ENCODE results near the gene UROD.

Gene UROD

DNA sequence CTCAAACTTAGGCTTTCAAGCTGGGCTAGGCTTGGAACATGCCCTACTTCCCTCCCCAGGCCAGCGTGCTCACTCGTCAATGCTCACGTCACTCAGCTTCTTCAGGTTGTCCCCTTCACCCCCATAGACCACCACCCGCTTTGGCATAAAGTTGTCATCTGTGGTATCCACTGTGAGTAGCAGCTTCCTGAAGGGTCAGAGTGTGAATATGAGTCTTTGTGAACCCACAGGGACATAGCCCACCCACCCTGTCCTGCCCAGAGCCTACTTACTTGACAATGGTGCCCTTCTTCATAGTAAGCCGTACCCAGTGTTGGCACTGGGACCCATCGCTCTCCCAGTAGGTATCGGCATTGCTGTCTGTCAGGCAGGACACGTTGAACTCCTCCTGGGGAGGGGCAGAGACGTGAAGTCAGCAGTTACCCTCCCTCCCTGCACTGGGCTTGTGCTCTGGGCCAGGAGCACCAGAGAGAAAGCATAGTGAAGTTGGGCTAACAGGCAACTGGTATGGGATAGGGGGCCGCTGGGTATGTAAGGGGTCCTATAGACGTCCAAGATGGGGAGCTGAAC lies 2.7 kb upstream of the UROD start:
- no peak for DNase-seq

DNA sequence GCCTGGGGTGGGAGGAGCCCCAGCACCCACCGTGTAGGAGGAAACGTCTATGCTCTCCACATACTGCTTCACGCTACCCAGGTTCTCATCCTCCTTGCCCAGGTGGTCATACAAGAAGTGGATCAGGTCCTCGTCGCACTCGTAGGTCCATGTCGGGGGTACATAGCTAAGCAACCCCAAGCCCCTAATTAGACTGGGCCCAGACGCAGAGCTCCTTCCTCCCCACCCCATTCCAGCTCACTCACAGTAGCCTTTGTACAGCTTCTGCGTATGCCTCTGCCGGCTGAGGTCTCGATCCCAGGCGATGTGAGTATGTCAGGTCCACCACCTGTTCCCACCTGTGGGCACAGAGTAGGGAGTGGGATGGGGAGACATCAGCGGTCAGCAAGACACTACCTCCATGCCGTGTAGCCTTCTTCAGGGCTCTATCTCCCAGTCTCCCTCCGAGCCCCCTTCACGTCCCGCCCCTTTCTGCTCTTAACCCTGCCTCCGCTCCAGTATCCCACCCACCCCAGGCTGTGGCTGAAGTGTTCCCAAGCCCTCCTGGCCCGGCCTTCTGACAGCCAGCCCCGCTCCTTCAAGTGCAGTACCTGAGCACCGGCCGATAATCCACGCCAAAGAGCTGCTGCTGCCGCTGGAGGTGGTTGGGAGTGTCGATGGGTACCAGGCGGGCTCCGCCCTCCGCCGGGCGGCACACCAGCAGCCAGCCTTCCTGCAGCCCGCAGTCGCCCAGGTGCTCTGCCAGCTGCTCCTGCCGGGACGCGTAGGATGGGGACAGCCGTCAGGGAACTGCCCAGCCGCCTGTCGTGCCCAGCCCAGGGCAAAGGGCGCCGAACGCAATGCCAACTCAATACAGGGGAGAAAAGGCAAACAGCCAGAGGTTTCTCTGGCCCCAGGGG lies 1.8 kb upstream of the UROD start:
- DNase-seq, result no peak

DNA sequence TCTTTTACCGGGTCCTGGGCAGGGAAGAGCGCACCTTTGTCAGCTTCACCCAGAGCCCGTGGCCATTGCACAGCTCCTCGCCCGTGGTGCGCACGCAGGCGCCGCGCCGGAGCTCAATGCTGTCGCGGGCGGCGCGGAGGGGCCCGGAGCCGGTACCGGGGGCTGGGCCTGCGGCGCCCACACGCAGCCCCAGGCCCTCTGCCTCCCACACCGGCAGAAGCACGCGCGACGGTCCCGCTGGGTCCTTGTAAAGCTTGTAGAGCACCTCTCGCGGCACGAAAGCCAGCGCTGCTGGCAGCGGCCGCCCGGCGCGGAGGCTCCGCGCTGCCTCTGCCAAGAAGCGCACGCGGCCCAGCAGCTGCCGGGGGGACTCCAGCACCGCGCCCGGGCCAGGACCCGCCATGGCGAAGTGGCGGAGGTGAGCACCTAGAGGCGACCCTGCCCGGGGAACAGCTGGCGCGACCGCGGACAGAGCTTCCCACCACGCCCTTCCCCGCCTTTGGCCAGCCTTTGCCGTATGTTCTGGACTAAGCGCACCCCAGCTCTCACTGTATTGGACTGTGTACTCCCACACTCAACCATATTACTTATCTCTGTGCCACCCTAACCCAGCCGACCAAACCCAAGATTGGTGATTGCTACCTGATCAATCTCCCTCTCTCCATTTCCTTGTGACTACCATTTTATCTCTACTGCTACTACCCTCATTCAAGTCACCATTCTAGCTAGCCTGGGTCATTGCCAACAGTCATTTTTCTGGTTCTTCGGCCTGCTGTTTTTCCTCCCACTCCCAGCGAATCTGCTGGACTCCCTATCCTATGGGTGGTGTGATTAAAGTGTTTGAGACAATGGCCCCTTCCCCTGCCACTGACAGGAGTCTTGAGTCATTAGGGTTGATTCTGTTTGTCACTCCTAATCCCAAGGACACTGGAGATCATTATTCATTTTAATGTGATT lies 921 bp upstream of the UROD start, which contains the start of gene HECTD3:
Gene HECTD3, minus strand, starts transcription at position 470 of the 957 bp plus-strand sequence. Its CDS starts 67 bp downstream, at position 403.
- peak; percentile 53 for DNase-seq

DNA sequence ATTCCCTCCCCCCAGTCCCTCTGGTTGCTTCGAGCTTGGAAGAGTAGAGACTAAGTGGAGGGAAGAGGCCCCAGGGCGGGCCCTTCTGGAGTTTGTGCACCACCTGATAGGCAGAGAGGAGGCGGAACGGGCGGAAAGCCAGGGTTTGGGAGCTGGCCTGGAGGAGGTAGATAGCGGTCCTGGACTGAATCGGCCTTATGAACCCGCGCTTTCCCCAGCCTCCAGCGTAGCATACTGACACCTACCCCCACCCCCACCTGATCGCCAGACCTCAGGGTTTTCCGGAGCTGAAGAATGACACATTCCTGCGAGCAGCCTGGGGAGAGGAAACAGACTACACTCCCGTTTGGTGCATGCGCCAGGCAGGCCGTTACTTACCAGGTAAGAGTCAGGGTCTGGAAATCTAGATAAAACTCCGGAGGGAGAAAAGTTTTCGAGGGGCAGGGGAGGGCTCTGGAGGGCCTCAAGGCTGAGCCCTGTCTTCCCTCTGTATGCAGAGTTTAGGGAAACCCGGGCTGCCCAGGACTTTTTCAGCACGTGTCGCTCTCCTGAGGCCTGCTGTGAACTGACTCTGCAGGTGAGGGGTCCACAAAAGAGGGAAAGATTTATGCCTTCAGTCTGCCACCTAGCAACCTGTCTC lies 705 bp downstream of the UROD start:
- DNase-seq, result peak; percentile 45

DNA sequence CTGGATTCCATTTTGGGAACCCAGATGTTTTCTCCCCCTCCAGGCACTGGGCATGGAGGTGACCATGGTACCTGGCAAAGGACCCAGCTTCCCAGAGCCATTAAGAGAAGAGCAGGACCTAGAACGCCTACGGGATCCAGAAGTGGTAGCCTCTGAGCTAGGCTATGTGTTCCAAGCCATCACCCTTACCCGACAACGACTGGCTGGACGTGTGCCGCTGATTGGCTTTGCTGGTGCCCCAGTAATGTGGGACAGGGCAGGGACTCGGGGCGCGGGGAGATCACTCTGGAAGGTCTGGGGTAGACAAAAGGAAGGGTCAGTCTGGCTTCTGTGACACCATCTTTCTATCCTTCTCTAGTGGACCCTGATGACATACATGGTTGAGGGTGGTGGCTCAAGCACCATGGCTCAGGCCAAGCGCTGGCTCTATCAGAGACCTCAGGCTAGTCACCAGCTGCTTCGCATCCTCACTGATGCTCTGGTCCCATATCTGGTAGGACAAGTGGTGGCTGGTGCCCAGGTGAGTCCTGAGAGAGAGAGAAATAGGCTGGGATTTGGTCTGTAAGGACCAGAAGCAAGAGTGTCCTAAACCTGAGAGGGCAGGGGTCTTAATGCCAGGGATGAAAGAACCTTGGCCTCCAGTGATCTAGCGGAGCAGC lies 1.6 kb downstream of the UROD start:
- no peak for DNase-seq

DNA sequence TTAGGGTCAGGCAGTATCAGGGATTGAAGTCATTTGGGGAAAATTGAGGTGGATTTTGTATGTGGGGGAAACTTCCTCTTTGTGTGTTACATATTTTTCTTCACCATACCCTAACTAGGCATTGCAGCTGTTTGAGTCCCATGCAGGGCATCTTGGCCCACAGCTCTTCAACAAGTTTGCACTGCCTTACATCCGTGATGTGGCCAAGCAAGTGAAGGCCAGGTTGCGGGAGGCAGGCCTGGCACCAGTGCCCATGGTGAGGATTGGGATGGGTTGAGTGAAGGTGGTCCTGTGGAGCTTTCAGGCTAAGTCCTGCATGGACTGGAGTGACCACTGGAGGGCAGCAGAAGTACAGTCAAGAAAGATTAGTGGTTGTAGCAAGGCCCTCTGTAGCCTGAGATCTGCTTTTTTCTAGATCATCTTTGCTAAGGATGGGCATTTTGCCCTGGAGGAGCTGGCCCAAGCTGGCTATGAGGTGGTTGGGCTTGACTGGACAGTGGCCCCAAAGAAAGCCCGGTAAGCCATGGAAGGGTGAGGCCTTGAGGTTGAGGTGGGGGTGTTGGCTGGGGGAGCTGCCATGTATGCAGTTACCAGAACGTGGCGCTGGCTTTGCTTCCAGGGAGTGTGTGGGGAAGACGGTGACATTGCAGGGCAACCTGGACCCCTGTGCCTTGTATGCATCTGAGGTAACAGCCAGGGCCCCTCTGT lies 2.4 kb downstream of the UROD start:
- peak; percentile 51 for DNase-seq

DNA sequence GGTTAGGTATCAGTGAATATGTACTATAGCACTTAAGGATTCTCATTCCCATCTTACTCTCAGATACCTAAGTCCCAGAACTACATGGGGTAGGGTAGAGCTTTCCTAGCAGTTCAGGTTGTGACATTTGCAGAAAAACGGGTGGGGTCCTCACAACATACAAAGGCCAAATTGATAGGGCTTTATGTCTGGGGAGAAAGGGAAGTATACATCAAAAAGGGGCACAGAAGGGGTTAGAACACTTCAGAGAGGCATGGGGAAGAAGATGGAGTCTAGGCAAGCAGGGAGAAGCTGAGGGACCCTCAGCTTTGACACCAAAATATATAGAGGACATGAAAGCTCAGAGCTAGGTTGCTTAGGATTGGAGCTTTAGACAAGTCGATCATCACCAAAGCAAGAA lies 3.6 kb downstream of the UROD start:
- DNase-seq, result no peak

DNA sequence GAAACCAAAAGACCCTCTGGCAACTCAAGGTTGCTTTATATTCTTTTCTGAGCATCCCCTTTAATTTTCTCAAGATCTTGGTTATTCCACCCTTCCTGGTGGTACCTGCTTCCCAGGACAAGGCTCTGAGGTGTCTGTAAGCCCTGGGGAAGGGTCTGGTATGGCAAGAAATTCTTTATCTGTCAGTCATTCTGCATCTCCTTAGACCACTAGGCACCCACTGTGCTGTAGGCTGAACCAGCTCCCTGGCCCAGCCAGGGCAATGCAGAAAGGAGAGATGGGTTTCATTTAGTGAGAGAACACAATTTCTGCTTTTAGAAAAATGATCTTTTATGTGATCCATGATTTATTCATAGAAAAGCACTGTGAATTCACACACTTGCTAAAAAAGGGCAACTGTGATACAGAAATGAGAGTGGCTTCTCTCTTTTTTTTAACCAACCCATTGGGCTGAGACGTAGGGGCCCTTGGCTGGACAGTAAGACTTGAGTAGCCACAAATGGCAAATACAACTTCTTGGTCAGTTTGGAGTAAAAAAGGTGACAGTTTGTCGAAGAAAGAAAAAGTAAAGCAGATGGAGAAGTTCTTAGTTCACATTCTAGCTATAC lies 4.1 kb downstream of the UROD start:
- DNase-seq, result no peak

DNA sequence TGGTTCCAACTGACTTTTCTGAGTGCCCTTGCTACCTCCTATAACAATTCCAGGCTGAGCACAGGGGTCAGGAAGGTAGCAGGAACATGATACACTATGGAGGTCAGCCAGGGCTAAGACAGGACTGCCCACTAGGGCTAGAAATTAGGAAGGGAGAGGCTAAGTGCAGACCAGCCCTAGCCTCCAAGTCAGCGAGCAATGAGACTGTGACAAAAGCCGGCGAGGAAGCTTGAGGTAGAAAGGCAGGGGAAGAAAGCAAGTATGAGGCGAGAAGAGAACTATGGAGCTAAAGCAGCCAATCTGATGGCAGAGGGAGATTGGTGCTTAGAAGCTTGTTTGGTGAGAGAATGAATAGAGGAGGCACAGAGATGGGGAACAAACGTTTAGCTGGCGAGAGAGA lies 4.7 kb downstream of the UROD start:
- no peak for DNase-seq

DNA sequence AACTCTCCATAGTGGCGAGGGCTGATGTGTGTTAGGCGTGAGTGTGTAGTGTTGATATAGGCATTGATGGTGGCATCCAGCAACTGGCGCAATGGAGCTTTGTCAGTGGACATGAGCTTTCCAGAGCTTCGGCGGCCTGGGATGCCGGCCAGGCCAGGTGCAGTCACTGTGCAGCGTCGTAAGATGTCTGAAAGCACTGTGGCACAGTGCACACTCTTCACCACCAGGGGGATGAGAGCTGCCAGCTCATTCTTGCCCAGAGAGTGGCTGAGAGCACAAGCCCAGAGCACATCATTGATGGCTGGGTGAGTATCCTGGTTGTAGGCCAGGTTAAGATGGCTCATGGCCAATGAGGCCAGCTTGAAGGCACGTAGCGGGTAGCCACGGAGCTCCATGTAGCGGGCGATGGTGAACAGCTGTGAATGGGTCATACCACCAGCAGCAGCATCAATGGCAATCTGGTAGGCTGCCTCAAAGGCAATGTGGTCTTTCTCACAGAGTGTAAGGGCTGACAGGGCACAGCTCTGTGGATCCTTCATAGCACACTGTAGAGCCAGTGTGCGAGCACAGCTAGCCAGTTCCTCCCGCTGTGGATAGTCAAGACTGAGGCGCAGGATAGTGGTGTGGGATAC lies 6.7 kb downstream of the UROD start:
- peak; percentile 5 for DNase-seq

DNA sequence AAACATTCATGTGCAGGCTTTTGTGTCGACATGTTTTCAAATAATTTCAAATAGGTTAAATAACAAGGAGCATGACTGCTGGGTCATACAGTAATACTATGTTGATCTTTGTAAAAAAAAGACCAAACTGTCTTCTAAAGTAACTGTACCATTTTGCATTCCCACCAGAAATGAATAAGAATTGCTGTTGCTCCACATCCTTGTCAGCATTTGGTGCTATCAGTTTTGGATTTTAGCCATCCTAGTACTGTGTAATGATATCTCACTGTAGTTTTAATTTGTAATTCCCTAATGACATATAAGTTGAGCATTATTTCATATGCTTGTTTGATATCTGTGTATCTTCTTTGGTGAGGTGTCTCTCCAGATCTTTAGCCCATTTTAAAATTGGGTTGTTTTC lies 11.6 kb downstream of the UROD start:
- DNase-seq, result no peak

DNA sequence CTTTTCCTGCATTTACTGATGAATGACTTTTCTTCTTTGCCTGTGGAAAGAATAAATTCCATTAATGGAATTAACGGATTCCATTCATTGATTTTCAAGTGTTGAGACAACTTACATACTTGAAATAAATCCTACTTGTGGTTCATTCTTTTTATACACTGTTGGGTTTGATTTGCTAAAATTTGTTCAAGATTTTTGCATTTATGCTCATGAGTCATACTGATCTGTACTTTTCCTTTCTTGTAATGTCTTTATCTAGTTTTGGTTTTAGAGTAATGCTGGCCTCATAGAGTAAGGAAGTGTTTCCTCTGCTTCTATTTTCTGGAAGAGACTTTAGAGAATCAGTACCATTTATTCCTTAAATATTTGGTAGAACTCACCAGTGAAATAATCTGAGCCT lies 14.4 kb downstream of the UROD start:
- DNase-seq, result no peak

DNA sequence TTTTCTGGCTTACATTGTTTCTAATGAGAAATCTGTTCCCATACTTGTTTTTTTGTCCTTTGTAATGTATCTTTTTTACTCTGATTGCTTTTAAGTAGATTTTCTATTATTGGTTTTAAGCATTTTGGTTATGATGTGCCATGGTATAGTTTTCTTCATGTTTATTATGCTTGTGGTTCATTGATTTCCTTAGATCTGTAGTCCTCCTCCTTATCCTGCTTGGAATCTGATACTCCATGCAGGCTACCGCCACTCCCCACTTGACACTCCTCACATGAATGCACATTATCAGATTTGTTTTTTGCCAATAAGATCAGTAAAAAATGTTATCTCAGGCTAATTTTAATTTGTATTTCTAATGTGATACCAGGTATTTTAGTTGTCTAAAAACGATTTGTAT lies 20.8 kb downstream of the UROD start:
- no peak for DNase-seq

DNA sequence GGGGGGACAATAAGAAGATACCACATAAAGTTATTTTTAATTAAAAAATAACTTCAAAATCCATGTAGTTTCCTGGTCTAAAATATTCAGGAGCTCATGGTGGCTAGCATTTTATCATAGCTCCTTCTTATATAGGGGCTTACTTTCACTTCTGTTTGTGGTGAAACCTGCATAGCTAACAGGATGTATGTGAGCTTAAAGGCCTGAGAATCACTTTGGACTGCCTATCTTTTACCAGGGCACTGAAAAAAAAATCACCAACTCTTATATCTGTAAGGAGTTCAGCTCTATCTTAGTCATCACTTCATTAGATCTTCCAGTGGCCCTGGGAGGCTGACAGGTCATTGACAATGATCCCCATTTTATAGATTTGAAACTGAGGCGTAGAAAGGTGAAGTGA lies 21.3 kb downstream of the UROD start:
- DNase-seq, result no peak

DNA sequence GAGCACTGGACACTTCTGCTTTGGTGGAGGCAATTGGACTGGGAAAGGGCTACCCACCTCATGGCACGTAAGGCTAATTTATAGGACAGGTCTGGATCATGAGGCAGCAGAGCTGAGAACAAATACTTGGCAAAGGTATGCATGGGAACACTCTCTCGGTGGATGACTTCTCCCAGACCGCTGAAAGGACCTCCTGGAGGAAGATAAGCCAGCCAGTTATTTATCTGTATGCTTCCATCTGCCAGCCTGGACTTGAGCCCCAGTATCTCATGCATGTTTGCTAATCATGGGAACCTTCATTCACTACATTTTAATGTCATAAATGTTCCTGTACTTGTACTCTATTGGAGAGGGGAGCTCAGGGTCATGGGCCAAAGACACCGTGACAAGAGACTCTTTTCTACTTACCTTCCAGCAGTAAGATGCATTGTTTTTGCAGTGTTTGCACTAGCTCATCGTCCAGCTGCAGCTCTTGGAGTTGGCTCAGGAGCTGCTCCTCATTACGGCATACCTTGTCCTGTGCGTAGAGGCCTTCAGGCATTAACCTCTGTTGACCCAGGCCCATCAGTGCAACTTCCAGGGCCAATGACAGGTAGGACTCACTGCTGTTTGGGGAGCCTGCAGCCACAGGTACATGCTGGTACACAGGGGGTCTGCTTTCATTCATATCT lies 23.7 kb downstream of the UROD start:
- no peak for DNase-seq

DNA sequence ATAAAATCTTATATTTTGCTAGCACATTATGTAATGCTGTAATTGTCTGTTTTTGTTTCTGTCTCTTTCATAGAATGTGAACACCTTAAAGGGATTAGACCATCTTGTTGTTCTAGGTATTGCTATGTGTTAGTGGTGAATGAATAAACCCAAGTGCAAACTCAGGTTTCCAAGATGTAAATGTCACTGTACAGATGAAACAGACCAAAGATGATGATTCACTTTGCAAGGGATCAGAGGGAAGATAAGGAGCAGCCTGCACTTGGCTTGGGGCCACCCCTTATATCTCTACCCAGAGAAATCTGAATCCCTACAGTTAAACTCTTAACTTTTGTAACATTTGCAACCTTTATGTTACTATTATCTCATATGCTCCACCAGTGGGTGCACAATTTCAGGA lies 25.4 kb downstream of the UROD start:
- DNase-seq, result no peak

DNA sequence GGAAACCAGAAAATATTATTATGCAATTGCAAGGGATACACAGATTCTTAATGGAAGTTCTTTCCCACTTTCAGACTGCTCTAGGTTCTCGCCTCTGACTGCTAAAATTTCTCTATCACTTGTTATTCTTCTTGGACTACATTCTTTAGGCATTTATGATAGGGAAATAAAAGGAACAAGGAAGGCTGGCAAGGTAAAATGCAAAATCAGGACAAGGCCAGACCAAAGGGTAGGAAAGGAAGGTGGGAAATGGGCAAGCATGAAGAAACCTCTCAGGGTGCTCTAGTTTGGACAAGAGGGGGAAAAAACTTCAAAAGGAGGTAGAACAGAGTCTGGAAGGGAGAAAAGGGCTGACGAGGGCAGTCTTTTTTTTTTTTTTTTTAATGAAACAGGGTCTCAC lies 26.2 kb downstream of the UROD start:
- DNase-seq, result no peak

DNA sequence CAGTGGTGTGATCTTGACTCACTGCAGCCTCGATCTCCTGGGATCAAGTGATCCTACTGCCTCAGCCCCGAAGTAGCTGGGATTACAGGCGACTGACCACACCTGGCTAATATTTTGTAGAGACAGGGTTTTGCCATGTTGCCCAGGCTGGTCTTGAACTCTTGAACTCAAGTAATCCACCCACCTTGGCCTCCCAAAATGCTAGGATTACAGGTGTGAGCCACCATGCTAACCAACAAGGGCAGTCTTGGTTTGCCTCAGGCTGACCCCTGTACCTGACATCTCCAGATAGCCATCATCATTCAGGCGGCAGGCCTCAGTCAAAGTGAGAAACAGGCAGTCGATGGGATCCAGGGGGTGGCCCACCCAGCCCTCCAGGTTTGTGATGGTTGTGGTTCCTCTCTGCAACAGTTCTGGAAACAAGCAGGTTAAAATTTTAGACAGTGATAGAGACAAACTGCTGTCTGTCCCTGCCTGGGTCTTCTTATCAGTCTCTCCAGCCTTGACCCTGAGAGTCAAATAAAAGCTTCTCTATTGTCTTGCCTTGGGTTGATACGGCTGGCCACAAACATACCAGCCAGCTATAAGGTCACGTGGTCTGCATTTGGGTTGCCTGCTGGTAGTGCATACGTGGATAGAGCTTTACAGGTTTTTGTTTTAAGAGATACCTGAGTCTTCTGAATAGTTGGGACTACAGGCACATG lies 26.8 kb downstream of the UROD start:
- DNase-seq, result no peak

DNA sequence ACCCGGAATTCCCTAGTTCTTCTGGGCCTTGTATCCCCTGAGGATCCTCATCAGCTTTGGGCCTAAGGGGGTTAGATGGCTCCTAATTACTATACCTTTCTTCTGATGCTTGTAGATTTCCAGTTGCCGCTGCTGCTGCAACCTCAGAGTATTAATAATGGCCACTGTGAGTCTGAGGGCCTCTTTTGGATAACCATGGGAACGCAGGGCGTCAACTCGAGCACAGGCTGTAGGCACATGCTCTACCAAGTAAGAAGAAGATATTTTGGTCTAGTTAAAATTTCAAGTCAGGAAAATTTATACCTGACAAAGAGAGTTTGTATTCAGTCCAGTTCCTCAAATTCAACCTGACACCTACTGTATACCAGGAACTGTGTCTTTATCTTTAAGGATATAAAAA lies 28.2 kb downstream of the UROD start:
- no peak for DNase-seq

Measured in GF-D8 (cell line).